HAP-1 (cell line): ENCODE measurements around the gene MID1.

Source experiments
- DNase-seq, 2 experiments: peaks; one replicate each; pipeline ENCODE4 v3.0.0-alpha.2; 2016 to 2020; ENCODE audit warnings: low spot score in 2 of 2
- H3K27me3 ChIP-seq: fragments of 250-450 bp; sonication (Bioruptor Pico); 2 replicates; pipeline ENCODE4 v1.5.1; 2020; ENCODE audit warnings: low read depth, mild to moderate bottlenecking, moderate library complexity
- H3K36me3 ChIP-seq: fragments of 250-450 bp; sonication (Bioruptor Pico); replicated peaks from 2 replicates; pipeline ENCODE4 v1.5.1; 2020; ENCODE audit warnings: mild to moderate bottlenecking
- H3K4me1 ChIP-seq: fragments of 250-450 bp; sonication (Bioruptor Pico); 2 replicates; pipeline ENCODE4 v1.5.1; 2020; ENCODE audit warnings: mild to moderate bottlenecking
- H3K4me3 ChIP-seq: fragments of 250-450 bp; sonication (Bioruptor Pico); 2 replicates; pipeline ENCODE4 v1.5.1; 2020; ENCODE audit warnings: mild to moderate bottlenecking, moderate library complexity
- H3K9me3 ChIP-seq: fragments of 250-450 bp; sonication (Bioruptor Pico); 2 replicates; pipeline ENCODE4 v1.5.1; 2020; ENCODE audit warnings: mild to moderate bottlenecking, moderate library complexity
- in situ Hi-C: fragments of 300-500 bp; cut with MboI; formaldehyde crosslinking; loops from 3 replicates; pipeline ENCODE4 v1.14.3; 2020; ENCODE audit warnings: low sequenced_read_pairs, inconsistent platforms, mixed read lengths

Gene MID1

DNA sequence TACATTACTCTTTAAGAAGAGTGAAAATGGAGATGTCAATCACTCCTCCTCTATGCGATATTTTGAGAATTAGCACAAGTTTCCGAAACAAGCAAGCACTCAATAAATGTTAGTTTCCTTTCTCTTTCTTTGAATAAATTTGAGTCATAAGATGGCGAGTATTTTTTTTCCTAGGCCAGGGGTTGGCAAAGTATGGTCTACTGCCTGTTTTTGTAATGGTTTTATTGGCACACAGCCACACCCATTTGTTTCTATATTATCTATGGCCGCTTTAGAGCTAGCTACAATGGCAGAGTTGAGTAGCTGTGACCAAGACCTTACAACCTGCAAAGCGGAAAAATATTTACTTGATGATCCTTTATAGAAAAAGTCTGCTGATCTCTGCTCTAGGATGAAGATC lies 139.5 kb downstream of the MID1 start:
- Histone ChIP-seq H3K4me1 (no peaks in the 10 kb centered on the region; the same call in none of the 2 replicates), H3K27me3 (no peaks in the 10 kb centered on the region), H3K4me3 (no peak overlapping the region), H3K9me3 (no peaks in the 10 kb centered on the region), H3K36me3 (peaks cover 3% of the 10 kb centered on the region; the same call in 1 of the 2 replicates)
- in situ Hi-C loops: no loop called here
- DNase-seq: no peak

DNA sequence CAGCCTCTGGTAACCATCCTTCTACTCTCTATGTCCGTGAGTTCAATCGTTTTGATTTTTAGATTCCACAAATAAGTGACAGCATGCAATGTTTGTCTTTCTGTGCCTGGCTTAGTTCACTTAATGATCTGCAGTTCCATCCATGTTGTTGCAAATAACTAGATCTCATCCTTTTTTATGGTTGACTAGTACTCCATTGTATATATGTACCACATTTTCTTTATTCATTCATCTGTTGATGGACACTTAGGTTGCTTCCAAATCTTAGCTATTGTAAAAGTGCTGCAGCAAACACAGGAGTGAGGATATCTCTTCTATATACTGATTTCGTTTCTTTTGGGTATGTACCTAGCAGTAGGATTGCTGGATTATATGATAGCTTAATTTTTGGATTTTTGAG lies 140.9 kb downstream of the MID1 start:
- no peak overlapping the region for H3K4me3 ChIP-seq
- in situ Hi-C loops: no loop called here
- H3K27me3 ChIP-seq: no peaks in the 10 kb centered on the region
- H3K36me3 ChIP-seq: peaks cover 3% of the 10 kb centered on the region; the same call in 1 of the 2 replicates
- H3K9me3 ChIP-seq: no peaks in the 10 kb centered on the region
- DNase-seq: no peak
- no peaks in the 10 kb centered on the region; the same call in 1 of the 2 replicates for H3K4me1 ChIP-seq

DNA sequence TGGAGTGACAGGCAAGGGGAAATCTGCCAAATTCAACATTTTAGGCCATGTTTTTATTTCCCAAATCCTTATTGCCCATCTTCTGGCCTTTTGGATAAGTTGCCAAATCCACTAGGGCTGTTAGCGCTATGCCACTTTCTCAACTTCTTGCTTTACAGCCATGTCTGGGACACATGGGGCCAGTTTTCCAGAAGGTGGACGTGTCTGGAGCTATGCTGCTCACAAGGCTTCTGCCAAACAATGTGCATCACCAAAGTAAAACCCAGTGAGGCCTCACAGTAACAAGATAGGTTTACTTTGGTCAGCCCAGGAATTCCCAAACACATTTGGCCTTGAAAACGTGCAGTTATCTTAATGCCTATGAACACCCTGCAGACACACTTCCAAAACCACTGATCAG lies 142.9 kb downstream of the MID1 start:
- Histone ChIP-seq H3K9me3 (no peaks in the 10 kb centered on the region), H3K27me3 (no peaks in the 10 kb centered on the region), H3K4me3 (no peak overlapping the region), H3K36me3 (peaks cover 3% of the 10 kb centered on the region), H3K4me1 (no peaks in the 10 kb centered on the region; the same call in 1 of the 2 replicates)
- DNase-seq: no peak
- in situ Hi-C loops: no loop called here

DNA sequence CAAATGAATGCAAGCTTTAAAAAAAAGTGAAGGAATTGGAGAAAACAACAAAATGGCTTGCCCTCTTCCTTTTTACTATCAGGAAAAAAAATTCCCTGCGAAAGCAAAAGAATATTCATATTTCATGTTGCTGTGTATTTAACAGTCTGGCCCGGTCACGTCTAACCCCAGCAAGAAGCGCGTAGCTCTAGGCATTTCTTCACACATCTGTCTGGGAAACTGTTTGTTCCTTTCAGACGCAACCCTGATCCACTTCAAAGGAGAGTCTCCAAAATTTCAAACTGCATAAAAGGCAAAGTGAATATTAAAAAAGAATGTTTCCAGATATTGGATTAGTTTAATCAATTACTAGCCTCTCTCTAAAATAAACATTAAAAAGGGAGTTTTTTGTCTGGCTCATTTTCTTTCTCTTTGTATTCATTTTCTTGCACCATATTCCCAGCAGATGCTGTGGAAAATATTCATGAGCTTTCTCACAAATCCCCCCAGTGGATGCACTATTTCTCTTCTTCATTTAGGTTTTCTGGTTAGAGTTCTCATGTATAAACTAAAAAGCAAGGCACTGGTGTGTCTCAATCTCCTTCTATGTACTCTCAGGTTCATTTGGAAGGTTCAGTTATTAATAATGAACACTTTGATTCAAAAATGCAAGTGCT lies 145.3 kb downstream of the MID1 start:
- Histone ChIP-seq H3K4me1 (no peaks in the 10 kb centered on the region; the same call in 1 of the 2 replicates), H3K4me3 (no peak overlapping the region), H3K27me3 (no peaks in the 10 kb centered on the region), H3K36me3 (peaks cover 2% of the 10 kb centered on the region), H3K9me3 (no peaks in the 10 kb centered on the region)
- DNase-seq: no peak
- in situ Hi-C loops: no loop called here

DNA sequence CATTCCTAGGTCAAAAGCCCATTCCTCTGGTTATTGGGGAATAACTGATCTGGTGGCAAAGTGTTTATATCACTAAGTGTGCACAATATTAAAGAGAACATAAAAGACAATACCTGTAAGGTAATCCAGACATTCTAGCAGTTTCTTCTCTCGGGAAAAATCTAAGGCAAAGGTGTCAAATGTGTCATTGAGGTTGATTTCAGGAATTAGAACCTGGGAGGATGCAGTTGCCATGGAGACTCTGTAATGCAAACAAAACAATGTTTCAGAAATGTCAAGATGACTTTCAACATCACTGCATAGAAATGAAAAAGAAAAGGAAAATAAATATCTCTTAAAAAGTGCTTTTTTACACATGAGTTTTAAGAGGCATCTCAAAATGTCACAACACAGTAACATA lies 145.9 kb downstream of the MID1 start:
- in situ Hi-C loops: no loop called here

DNA sequence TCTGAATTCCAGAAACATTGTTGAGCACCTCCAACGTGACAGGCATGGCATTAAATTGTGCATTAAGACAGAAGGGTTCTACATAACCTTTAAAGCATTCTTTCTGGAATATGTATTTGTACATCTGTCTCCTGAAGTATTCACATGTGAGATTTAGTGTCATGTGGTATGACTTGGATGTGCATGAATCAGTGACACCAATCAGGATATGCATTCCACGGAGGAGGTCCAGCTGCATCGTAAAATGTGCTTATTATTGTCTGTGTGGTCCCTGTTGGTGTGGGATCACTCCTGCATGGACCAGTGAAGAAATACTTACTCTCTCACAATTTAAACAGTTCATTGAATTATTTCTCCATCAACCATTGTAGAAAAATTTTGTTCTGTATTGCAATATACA lies 149.0 kb downstream of the MID1 start:
- Histone ChIP-seq H3K9me3 (no peaks in the 10 kb centered on the region), H3K4me3 (no peak overlapping the region), H3K36me3 (no peaks in the 10 kb centered on the region; the same call in 1 of the 2 replicates), H3K27me3 (no peaks in the 10 kb centered on the region), H3K4me1 (no peaks in the 10 kb centered on the region; the same call in 1 of the 2 replicates)
- DNase-seq: no peak
- in situ Hi-C loops: no loop called here

More for the DNA sequence above, 145.9 kb downstream of the MID1 start:
- no peaks in the 10 kb centered on the region for H3K9me3 ChIP-seq
- no peaks in the 10 kb centered on the region; the same call in 1 of the 2 replicates for H3K4me1 ChIP-seq
- no peak for DNase-seq
- H3K4me3 ChIP-seq: no peak overlapping the region
- H3K36me3 ChIP-seq: no peaks in the 10 kb centered on the region; the same call in none of the 2 replicates
- H3K27me3 ChIP-seq: no peaks in the 10 kb centered on the region

DNA sequence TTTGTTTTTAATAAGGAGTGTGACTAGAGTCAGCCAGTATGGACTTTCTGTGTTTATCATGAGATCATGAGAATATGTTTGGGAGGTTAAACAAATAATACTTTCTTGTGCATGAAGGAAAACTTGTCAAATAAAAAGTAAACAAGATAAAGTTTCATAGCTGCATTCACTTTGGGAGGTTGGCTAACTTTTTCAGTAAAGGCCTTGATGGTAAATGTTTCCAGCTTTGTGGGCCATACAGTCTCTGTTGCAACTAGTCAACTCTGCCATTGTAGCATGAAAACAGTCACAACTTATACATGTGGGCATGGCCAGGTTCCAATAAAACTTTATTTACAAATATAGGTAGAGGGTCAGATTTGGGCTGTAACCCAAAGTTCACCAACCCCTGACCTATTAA lies 150.4 kb downstream of the MID1 start:
- no peaks in the 10 kb centered on the region for H3K9me3 ChIP-seq
- DNase-seq: no peak
- in situ Hi-C loops: no loop called here
- no peaks in the 10 kb centered on the region for H3K4me1 ChIP-seq
- H3K36me3 ChIP-seq: no peaks in the 10 kb centered on the region; the same call in none of the 2 replicates
- H3K4me3 ChIP-seq: no peak overlapping the region
- no peaks in the 10 kb centered on the region for H3K27me3 ChIP-seq

DNA sequence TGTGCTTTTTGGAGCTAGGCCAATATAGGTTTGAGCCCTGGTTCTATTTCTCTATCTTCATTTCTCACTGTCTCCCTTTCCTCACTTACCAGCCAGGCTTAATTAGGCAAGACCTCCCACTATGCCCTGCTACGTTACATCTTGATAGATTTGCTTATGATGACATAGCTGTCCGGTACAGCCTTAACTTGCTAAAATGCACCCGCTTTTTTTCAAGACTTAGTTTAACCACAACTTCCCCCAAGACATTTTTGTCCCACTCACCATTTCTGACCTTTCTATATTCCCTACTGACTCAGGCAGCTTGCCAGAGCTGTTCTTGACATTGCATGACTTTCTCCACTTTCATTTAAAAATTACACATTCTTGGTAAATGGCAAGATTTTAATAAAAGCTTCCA lies 152.6 kb downstream of the MID1 start:
- H3K9me3 ChIP-seq: no peaks in the 10 kb centered on the region
- H3K4me3 ChIP-seq: no peak overlapping the region
- peaks cover 20% of the 10 kb centered on the region for H3K4me1 ChIP-seq
- no peak for DNase-seq
- no peaks in the 10 kb centered on the region for H3K27me3 ChIP-seq
- H3K36me3 ChIP-seq: no peaks in the 10 kb centered on the region; the same call in none of the 2 replicates
- in situ Hi-C loops: no loop called here

DNA sequence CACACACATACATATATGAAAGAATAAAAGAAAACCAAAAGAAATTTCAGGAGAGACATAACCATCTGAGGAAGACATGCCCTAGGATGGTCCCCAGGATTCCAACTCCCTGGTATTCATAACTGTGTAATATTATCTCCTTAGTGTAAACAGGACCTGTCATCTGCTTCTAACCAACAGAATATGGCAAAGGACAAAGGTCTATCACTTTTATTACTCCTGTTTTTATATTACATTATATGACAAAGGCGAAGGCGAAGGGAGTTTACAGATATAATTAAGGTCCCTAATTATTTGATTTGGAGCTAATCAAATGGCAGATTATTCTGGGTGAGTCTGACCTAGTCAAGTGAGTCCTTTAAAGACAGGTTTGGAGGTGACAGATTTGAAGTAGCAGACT lies 155.1 kb downstream of the MID1 start:
- Histone ChIP-seq H3K4me1 (peaks cover 36% of the 10 kb centered on the region), H3K4me3 (no peak overlapping the region), H3K36me3 (no peaks in the 10 kb centered on the region; the same call in none of the 2 replicates), H3K27me3 (no peaks in the 10 kb centered on the region), H3K9me3 (no peaks in the 10 kb centered on the region)
- in situ Hi-C loops: no loop called here
- DNase-seq: no peak

DNA sequence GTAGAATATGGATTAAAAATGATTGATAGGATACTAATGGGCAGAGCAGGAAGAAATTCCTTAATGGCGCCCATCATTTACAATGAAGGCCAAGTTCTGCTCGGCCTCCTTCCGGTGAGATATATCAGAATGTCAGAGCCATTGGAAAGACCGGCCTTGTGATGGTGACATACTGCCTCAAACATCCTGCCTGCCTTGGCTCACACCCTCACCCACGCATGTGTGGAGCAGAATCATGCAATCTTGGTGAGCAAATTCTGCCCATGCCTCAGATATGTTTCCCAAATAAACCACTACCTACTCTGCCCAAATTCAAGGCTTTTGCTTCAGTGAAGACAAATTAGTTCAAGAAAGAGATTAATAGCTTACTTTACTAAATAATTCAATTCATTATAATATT lies 163.3 kb downstream of the MID1 start:
- H3K9me3 ChIP-seq: no peaks in the 10 kb centered on the region
- no peaks in the 10 kb centered on the region for H3K27me3 ChIP-seq
- in situ Hi-C loops: no loop called here
- peaks cover 9% of the 10 kb centered on the region for H3K4me1 ChIP-seq
- DNase-seq: no peak
- H3K36me3 ChIP-seq: peaks cover 7% of the 10 kb centered on the region; the same call in 1 of the 2 replicates
- no peak overlapping the region for H3K4me3 ChIP-seq

DNA sequence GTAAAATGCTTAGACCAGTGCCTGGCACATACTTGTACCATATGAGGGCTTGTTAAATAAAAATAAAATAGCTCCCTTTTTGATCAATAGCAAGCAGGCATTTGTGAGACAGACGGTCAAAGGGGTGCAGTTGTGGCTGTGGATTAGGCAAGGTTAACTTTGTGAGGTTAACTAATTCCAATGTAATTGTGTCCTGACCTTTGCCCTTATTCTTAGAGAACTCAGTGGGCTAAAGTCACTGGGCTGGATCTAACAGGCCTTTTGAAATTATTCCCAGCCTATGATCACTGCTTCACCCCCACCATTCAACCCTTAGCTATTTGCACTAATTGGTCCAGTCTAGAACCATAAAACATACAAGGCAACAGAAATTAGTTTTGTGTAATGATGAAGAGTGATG lies 166.4 kb downstream of the MID1 start:
- H3K36me3 ChIP-seq: peaks cover 7% of the 10 kb centered on the region; the same call in 1 of the 2 replicates

DNA sequence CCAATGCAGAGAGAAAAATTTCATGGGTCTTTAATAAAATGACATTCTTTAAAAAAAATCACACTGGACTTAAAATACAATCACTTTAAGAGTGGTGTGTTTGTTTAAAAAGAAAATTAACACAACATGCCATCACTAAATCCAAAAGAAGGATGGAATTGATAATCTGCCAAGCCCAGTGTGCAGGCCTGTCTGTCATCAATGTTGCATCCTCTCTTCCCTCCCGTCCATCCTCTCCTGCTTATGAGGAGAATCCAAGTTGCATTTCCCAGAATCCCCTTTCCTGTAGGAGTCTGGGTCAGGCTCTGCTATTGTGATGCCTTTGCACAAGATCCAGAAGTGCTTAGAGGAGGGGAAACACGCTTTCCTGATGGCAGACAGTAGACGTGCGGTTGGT lies 169.4 kb downstream of the MID1 start:
- peaks cover 7% of the 10 kb centered on the region; the same call in 1 of the 2 replicates for H3K36me3 ChIP-seq
- no peaks in the 10 kb centered on the region for H3K27me3 ChIP-seq
- no peak for DNase-seq
- H3K4me1 ChIP-seq: no peaks in the 10 kb centered on the region
- in situ Hi-C loops: no loop called here
- H3K4me3 ChIP-seq: no peak overlapping the region
- H3K9me3 ChIP-seq: no peaks in the 10 kb centered on the region

More for the DNA sequence above, 166.4 kb downstream of the MID1 start:
- Histone ChIP-seq H3K4me3 (no peak overlapping the region), H3K4me1 (no peaks in the 10 kb centered on the region), H3K27me3 (no peaks in the 10 kb centered on the region), H3K9me3 (no peaks in the 10 kb centered on the region)
- in situ Hi-C loops: no loop called here
- DNase-seq: no peak

DNA sequence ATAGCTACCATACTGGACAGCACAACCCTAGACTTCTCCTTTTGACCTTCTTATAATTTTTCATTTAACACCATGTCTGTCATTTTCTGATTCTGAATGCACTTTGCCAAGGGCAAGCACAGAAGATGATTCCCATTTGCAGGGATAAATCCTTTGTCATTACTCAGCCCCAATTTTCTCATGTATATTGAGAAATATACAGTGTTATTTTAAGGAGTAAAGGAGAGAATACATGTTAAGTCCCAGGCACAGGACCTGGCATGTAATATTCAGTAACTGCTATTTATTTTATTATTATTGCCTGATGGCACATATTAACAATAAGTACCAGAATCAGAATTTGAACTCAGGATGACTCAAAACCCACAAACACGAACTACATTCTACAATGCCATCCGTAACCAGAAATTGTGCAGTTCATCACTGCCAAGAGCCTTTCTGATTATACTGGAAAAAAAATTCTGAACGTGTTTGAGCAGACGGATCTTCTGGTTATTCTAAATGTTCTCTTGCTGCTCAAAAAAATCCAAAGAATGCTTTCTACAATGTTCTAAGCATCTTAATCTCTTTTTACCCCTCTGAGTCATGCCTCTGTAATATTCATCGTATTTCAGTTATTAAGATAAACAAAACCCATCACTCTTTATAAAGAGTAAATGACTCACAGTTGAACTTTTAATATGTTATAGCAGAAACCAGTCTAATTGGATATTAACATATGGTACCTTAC lies 170.0 kb downstream of the MID1 start:
- no peak overlapping the region for H3K4me3 ChIP-seq
- in situ Hi-C loops: no loop called here
- no peaks in the 10 kb centered on the region for H3K27me3 ChIP-seq
- H3K9me3 ChIP-seq: no peaks in the 10 kb centered on the region
- H3K36me3 ChIP-seq: peaks cover 7% of the 10 kb centered on the region; the same call in 1 of the 2 replicates
- no peak for DNase-seq
- H3K4me1 ChIP-seq: no peaks in the 10 kb centered on the region

DNA sequence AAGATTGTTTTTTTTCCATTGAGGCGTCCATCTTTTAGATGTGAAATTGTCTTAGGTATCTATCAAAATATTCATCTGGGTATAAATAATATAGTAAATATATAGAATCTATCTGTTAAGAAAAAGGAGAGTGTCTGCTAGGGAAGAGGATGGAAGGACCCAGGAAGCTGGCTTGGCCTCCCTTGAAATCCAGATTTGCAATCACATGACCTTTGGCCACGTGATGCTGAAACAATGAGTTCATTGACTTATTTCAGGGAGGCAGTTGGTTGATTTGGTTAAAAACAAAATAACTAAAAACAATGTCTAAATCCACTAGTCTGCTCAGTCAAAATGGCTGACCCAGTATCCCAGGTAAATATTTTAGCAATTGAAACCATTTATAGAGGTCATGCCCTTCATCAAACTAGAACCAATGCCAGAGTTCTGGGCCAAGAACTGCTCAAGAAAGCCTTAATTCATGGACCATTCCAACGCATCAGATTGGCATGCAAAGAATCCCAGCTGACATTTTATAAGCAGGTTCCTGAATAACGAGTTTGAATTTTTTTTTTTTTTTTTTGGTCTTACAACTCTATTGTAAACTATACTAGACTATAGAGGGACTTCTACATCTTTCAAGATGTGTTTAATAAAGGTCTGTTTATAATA lies 172.7 kb downstream of the MID1 start:
- H3K4me1 ChIP-seq: no peaks in the 10 kb centered on the region
- no peaks in the 10 kb centered on the region for H3K27me3 ChIP-seq
- H3K4me3 ChIP-seq: no peak overlapping the region
- DNase-seq: no peak
- in situ Hi-C loops: no loop called here
- H3K36me3 ChIP-seq: no peaks in the 10 kb centered on the region; the same call in 1 of the 2 replicates
- no peaks in the 10 kb centered on the region for H3K9me3 ChIP-seq
